ENCODE data around the gene OPRM1. TPM values are rescaled to one million over a fixed set of nuclear protein-coding genes. Genes with fewer than 3 reads are reported as not detected.

The OPRM1 gene
- total RNA-seq, 2 donors from 2014 or later = 3.1 TPM; not detected in 1

GRCh38 chr6:154284313-154284853 lies 245.3 kb downstream of the OPRM1 start:
- intact Hi-C loops (cut with DNase I) = no loop called here
- TF ChIP-seq POLR2A (IDR thresholded peaks at IDR 0.05) = no peak
- no peak for TF ChIP-seq CTCF (IDR thresholded peaks at IDR 0.05)
- Histone ChIP-seq H3K27ac (no peak overlapping the region), H3K27me3 (no peaks in the 10 kb centered on the region), H3K4me1 (no peaks in the 10 kb centered on the region), H3K9me3 (no peaks in the 10 kb centered on the region), H3K4me3 (no peak overlapping the region), H3K36me3 (replicated peaks in 1 of 2; ENCODE audit: insufficient read depth in 1 of 2, low read depth in 2 of 2) (no peaks in the 10 kb centered on the region)
- DNase-seq (no peak), ATAC-seq (no peak)
- 86 to 87% methylated on average over 7 of the region's 7 CpGs for WGBS, 2 donors

- no peak for TF ChIP-seq POLR2A (IDR thresholded peaks at IDR 0.05)
- Histone ChIP-seq H3K36me3 (replicated peaks in 1 of 2; ENCODE audit: insufficient read depth in 1 of 2, low read depth in 2 of 2) (no peaks in the 10 kb centered on the region), H3K9me3 (no peaks in the 10 kb centered on the region), H3K27me3 (no peaks in the 10 kb centered on the region), H3K27ac (no peak overlapping the region), H3K4me3 (no peak overlapping the region), H3K4me1 (no peaks in the 10 kb centered on the region)
- ATAC-seq (no peak), DNase-seq (no peak)
- intact Hi-C loops (cut with DNase I) = no loop called here
- WGBS, 2 donors = 75% methylated on average over 1 of the region's 1 CpG
Measured at GRCh38 chr6:154285826-154286225, 246.8 kb downstream of the OPRM1 start.

GRCh38 chr6:154289818-154290508 lies 250.9 kb downstream of the OPRM1 start:
- DNase-seq (no peak), ATAC-seq (no peak)
- WGBS, 2 donors = 77 to 90% methylated on average over 6 of the region's 6 CpGs
- intact Hi-C loops (cut with DNase I) = no loop called here
- H3K36me3 ChIP-seq (replicated peaks in 1 of 2; ENCODE audit: insufficient read depth in 1 of 2, low read depth in 2 of 2) = no peaks in the 10 kb centered on the region
- no peak overlapping the region for H3K27ac ChIP-seq
- no peaks in the 10 kb centered on the region for H3K9me3 ChIP-seq
- TF ChIP-seq POLR2A (IDR thresholded peaks at IDR 0.05) = no peak
- TF ChIP-seq CTCF (IDR thresholded peaks at IDR 0.05) = no peak
- no peaks in the 10 kb centered on the region for H3K27me3 ChIP-seq
- H3K4me3 ChIP-seq = no peak overlapping the region
- no peaks in the 10 kb centered on the region for H3K4me1 ChIP-seq

GRCh38 chr6:154292066-154292465 lies 253.0 kb downstream of the OPRM1 start:
- no peak for ATAC-seq

More at GRCh38 chr6:154292066-154292465, 253.0 kb downstream of the OPRM1 start:
- H3K36me3 ChIP-seq (replicated peaks in 1 of 2; ENCODE audit: insufficient read depth in 1 of 2, low read depth in 2 of 2) = no peaks in the 10 kb centered on the region
- no peaks in the 10 kb centered on the region for H3K4me1 ChIP-seq
- intact Hi-C loops (cut with DNase I) = no loop called here
- TF ChIP-seq POLR2A (IDR thresholded peaks at IDR 0.05) = no peak
- TF ChIP-seq CTCF (IDR thresholded peaks at IDR 0.05) = no peak
- no peak overlapping the region for H3K4me3 ChIP-seq
- no peaks in the 10 kb centered on the region for H3K27me3 ChIP-seq
- DNase-seq = no peak
- 63 to 82% methylated on average over 3 of the region's 3 CpGs for WGBS, 2 donors
- no peaks in the 10 kb centered on the region for H3K9me3 ChIP-seq
- H3K27ac ChIP-seq = no peak overlapping the region

Data from body of pancreas (tissue), 4 donors.